Suprapubic skin (tissue), 4 donors: ENCODE results near the gene NAT9. TPM values are rescaled to one million over a fixed set of nuclear protein-coding genes. Genes with fewer than 3 reads are reported as not detected.
A peak's percentile ranks its signal among the peaks of the same experiment; 100 is the strongest.

Source experiments
- DNase-seq, 2 donors: peaks; one replicate each; pipeline ENCODE4 v3.0.0-alpha.2; 2019; ENCODE audit warnings: low spot score in 2 of 2
- H3K27ac ChIP-seq: fragments of 200-600 bp; sonication (generic); one replicate; pipeline ENCODE4 v1.5.1; 2019
- H3K27me3 ChIP-seq: fragments of 200-600 bp; sonication (generic); one replicate; pipeline ENCODE4 v1.5.1; 2019
- H3K36me3 ChIP-seq: fragments of 200-600 bp; sonication (generic); one replicate; pipeline ENCODE4 v1.5.1; 2019
- H3K4me1 ChIP-seq: fragments of 200-600 bp; sonication (generic); one replicate; pipeline ENCODE4 v1.5.1; 2019
- H3K4me3 ChIP-seq: fragments of 200-600 bp; sonication (generic); one replicate; pipeline ENCODE4 v1.5.1; 2019; ENCODE audit warnings: mild to moderate bottlenecking
- H3K9me3 ChIP-seq: fragments of 200-600 bp; sonication (generic); one replicate; pipeline ENCODE4 v1.5.1; 2019
- EP300 ChIP-seq: sonication (generic); formaldehyde crosslinking; IDR thresholded peaks from one replicate; pipeline ENCODE4 v1.6.1; 2017; ENCODE audit warnings: antibody characterized with exemption
- POLR2A ChIP-seq, 2 donors: fragments of 450-650 bp; IDR thresholded peaks; one replicate each; pipeline ENCODE4 v1.6.1; 2017; ENCODE audit warnings: antibody characterized with exemption in 2 of 2, mild to moderate bottlenecking in 2 of 2, moderate library complexity in 2 of 2
- POLR2AphosphoS5 ChIP-seq, 3 donors: sonication (generic); formaldehyde crosslinking; IDR thresholded peaks; one replicate each; pipeline ENCODE4 v1.6.1; 2017; ENCODE audit warnings: antibody characterized with exemption in 3 of 3
- WGBS: methylation state at CpG from one replicate; pipeline ENCODE4 v1.1.5; 2018; 5-methylcytosine and 5-hydroxymethylcytosine counted together
- total RNA-seq, 4 donors: library from RNA; depleted of rRNA; stranded (reverse); fragments of >200 nt; gene quantifications; one replicate each; pipeline ENCODE4 v1.1.0, GENCODE V29; 2016
- TF ChIP-seq, protein P1 (sequence below), 2 donors: fragments of 200-600 bp in 1 of 2; fragments of 450-650 bp in 1 of 2; sonication (generic) in 1 of 2; IDR thresholded peaks; one replicate each; pipeline ENCODE4 v1.5.1; 2016 to 2019; ENCODE audit warnings: antibody characterized with exemption in 2 of 2, mild to moderate bottlenecking in 1 of 2, moderate library complexity in 1 of 2

Gene NAT9
- total RNA-seq, 4 donors from 2014 or later, result 21.0 to 32.7 (median 24.4) TPM

- DNase-seq, result no peak
- no peak overlapping the region for H3K4me3 ChIP-seq
- peaks cover 59% of the 10 kb centered on the region for H3K4me1 ChIP-seq
- no peak overlapping the region for H3K27ac ChIP-seq
- 84% methylated on average over 5 of the region's 5 CpGs for WGBS
- no peaks in the 10 kb centered on the region for H3K9me3 ChIP-seq
- H3K27me3 ChIP-seq, result peaks cover 10% of the 10 kb centered on the region
- no peak for TF ChIP-seq POLR2A (IDR thresholded peaks at IDR 0.05)
- no peaks in the 10 kb centered on the region for H3K36me3 ChIP-seq
Measured at GRCh38 chr17:74746376-74746775, 29.8 kb downstream of the NAT9 start.

DNA sequence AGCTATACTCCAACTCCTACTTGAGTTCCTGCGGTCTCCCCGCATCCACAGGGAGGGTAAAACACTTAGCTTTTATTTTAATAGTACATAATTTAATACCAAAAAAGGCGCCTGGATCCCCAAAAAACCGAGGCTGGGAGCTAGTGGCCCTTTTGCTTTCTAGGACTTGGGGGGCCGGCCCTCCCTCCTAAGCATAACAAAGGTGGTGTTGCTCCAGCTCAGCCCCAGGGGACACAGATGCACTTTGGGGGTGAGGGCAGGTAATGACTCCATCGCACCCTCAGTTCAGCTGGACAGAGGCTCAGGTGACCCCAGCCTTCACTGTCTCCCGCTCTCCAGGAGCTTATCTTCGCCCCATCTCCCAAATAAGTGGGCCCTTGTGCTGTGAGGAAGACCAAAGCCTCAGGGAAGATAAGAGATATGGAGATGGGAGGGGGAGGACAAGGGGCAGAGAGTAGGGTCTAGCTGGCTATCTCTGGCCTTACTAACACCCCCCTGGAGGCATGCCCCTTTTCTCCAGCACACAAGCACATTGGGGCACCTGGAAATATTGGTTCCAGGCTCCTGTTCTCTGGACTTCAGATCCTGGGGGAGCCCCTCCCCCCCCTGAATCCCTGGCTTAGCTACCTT is 30.5 kb downstream of the NAT9 start:
- no peak for DNase-seq
- Histone ChIP-seq H3K4me3 (no peak overlapping the region), H3K36me3 (no peaks in the 10 kb centered on the region), H3K27me3 (peaks cover 16% of the 10 kb centered on the region), H3K27ac (no peak overlapping the region), H3K9me3 (no peaks in the 10 kb centered on the region), H3K4me1 (peaks cover 52% of the 10 kb centered on the region)
- WGBS, result 78% methylated on average over 8 of the region's 8 CpGs
- no peak for TF ChIP-seq POLR2A (IDR thresholded peaks at IDR 0.05)
- TF ChIP-seq, protein P1, sequence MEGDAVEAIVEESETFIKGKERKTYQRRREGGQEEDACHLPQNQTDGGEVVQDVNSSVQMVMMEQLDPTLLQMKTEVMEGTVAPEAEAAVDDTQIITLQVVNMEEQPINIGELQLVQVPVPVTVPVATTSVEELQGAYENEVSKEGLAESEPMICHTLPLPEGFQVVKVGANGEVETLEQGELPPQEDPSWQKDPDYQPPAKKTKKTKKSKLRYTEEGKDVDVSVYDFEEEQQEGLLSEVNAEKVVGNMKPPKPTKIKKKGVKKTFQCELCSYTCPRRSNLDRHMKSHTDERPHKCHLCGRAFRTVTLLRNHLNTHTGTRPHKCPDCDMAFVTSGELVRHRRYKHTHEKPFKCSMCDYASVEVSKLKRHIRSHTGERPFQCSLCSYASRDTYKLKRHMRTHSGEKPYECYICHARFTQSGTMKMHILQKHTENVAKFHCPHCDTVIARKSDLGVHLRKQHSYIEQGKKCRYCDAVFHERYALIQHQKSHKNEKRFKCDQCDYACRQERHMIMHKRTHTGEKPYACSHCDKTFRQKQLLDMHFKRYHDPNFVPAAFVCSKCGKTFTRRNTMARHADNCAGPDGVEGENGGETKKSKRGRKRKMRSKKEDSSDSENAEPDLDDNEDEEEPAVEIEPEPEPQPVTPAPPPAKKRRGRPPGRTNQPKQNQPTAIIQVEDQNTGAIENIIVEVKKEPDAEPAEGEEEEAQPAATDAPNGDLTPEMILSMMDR (IDR thresholded peaks at IDR 0.05), result no peak
- TF ChIP-seq POLR2AphosphoS5 (IDR thresholded peaks at IDR 0.05), result no peak
- no peak for TF ChIP-seq EP300

GRCh38 chr17:74744714-74745547 is 31.2 kb downstream of the NAT9 start:
- WGBS, result 23% methylated on average over 16 of the region's 24 CpGs
- Histone ChIP-seq H3K27me3 (peaks cover 24% of the 10 kb centered on the region), H3K36me3 (no peaks in the 10 kb centered on the region), H3K9me3 (no peaks in the 10 kb centered on the region), H3K4me1 (peaks cover 44% of the 10 kb centered on the region), H3K27ac (no peak overlapping the region), H3K4me3 (peak overlapping the region; percentile 2)
- DNase-seq, result peak; percentile 91 to 92
- TF ChIP-seq, protein P1 (IDR thresholded peaks at IDR 0.05), result peak; percentile 99
- TF ChIP-seq POLR2A (IDR thresholded peaks at IDR 0.05), result no peak
- TF ChIP-seq POLR2AphosphoS5 (IDR thresholded peaks at IDR 0.05), result peak in 2 of 3 donors; percentile 17 to 79
- no peak for TF ChIP-seq EP300

- TF ChIP-seq POLR2A (IDR thresholded peaks at IDR 0.05) (no peak), POLR2AphosphoS5 (IDR thresholded peaks at IDR 0.05) (no peak), EP300 (no peak)
- TF ChIP-seq, protein P1 (IDR thresholded peaks at IDR 0.05), result no peak
- Histone ChIP-seq H3K4me3 (no peak overlapping the region), H3K4me1 (peaks cover 40% of the 10 kb centered on the region), H3K36me3 (no peaks in the 10 kb centered on the region), H3K27me3 (peaks cover 30% of the 10 kb centered on the region), H3K9me3 (no peaks in the 10 kb centered on the region), H3K27ac (no peak overlapping the region)
- no peak for DNase-seq
- WGBS, result 60% methylated on average over 2 of the region's 2 CpGs
Measured at GRCh38 chr17:74744349-74744713, 31.8 kb downstream of the NAT9 start.

DNA sequence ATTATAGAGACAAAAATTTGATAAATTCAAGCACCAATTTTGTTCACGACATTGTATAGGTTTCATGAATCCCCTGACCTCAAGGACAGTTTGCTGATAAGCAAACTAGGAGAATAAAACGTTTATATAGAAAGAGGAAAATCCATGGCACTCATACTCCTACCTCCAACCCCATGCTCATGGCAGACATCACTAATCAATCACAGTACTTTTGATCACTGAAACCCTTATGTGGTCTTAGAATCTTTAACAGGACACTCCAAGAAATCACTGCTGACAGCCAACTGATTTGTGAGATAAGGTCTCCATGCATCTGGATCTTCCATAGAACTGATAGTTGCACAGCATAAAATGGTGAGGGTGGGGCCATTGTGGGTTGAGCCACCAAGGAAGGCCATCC is 32.4 kb downstream of the NAT9 start:
- H3K4me3 ChIP-seq, result no peak overlapping the region
- peaks cover 40% of the 10 kb centered on the region for H3K4me1 ChIP-seq
- no peaks in the 10 kb centered on the region for H3K36me3 ChIP-seq
- no peak for DNase-seq
- no peak overlapping the region for H3K27ac ChIP-seq
- H3K9me3 ChIP-seq, result no peaks in the 10 kb centered on the region
- H3K27me3 ChIP-seq, result peaks cover 35% of the 10 kb centered on the region
- no peak for TF ChIP-seq EP300
- TF ChIP-seq POLR2A (IDR thresholded peaks at IDR 0.05), result no peak
- no peak for TF ChIP-seq POLR2AphosphoS5 (IDR thresholded peaks at IDR 0.05)
- TF ChIP-seq, protein P1 (IDR thresholded peaks at IDR 0.05), result no peak
- WGBS, result 70% methylated on average over 2 of the region's 2 CpGs
